GM19438 (cell line): ENCODE results near the gene FSIP1.

Source experiments
- ATAC-seq: cut with Tn5 transposase; IDR thresholded peaks from one replicate; pipeline ENCODE4 v1.9.1; 2021; ENCODE audit warnings: low read depth; ENCODE audit not compliant: unreplicated experiment

Gene FSIP1

DNA sequence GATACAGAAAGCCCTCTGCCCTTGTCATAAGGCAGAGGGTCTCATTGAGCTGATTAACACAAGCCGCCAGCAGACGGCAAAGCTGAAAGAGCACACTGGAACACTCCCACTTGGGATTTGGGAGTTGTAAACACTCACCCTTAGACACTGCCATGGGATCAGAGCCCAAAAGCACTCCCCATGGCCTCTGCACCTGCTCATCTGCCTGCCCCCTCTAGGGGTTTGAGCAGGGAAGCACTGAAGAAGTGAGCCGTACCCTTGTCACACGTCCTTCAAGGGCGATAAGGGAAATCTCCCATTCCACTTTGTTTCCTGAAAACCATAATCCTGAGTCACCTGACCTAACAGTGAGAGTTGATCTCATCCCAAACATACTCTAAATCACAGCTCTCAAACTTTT is 14.7 kb downstream of the FSIP1 start:
- no peak for ATAC-seq

DNA sequence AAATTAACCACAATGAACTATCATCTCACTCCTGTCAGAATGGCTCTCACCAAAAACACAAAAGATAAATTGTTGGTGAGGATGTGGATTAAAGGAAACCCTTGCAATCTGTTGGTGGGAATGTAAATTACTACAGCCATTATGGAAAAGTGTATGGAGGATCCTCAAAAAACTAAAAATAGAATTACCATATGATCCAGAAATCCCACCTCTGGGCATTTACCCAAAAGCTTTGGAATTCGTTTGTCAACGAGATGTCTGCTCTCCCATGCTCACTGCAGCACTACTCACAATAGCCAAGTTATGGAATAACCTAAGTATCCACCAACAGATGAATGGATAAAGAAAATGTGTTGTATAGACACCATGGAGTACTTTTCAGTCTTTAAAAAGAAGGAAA is 21.6 kb downstream of the FSIP1 start:
- ATAC-seq: no peak

DNA sequence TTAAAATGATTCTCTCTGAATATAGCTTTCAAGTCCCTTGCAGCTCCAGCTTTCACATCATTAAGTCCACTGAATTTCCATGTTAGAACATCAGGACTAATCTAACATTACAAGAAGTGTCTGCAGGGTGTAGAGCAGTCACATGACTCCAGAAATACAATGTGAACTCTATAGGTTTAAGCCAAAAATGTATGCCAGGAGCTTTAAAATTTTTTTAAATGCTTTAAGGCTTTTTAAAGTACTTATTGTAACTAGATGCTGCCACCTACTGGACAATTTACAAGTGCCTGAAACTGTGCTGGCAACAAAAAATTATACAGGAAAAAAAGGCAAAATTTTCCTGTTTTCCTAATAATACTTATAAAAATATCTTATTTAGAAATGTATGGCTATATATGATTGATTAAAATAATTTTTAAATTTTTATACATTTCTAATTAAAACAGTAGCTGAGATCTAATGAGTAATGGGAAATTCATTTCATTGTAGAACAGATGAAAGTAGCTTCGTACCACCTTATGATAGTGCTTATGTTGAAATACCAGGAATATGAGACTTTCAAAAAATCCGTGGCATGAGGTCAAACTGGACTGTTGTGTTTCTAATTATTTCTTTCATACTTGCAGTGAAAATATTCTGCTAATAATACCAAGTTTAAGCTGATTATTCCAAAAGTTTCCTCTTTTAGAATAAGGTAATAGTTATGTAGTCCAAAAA is 25.7 kb downstream of the FSIP1 start:
- no peak for ATAC-seq

DNA sequence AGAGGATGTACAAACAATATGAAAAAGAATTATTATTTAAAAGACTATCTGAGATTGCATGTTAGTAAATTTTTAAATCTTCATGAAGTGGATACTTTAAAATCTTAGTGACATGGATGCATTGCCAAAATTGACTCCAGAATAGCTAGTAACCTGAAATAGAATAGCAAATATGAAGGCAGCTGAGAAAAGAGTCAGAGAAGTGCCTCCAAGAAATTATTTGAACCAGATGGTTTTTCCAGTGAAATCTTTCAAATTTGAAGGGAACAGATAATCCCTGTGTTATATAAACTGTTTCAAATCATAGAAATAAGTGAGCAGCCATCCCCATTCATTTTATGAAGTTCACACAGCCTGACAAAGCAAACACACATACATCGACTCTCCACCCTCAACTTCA is 29.6 kb downstream of the FSIP1 start:
- no peak for ATAC-seq

DNA sequence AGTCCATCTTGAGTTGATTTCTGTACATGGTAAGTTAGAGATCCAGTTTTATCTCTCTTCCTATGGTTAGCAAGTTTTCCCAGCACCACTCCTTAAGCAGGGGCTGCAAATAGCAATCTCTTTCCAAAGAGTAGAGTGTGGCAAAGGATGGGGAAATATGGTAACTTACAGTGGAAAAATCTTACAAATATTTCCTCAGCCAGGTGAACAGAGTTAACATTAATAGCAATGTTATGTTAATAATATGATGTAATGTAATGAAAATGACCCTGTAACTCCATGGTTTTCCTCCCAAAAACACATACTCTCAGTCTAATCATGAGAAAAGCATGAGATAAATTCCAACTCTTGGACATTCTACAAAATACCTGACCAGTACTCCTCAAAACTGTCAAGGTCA is 30.4 kb downstream of the FSIP1 start:
- no peak for ATAC-seq

DNA sequence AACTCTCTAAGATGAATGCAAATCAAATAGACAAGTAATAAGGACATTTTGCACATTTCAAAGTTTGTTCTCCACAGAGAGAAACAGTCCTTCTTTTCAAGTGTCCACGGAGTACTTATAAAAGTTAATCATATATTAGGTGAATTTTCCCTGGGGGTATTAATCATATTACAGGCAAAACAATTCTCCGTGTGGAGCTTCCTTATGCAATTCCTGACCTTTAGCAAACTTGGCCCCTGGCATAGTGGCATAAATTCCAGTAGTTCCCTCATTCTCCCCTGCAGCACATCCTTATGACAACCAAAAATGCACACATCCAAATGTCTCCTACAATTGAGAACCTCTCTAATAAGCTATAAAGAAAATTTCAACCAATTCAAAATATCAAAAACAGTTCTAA is 34.4 kb downstream of the FSIP1 start:
- no peak for ATAC-seq

DNA sequence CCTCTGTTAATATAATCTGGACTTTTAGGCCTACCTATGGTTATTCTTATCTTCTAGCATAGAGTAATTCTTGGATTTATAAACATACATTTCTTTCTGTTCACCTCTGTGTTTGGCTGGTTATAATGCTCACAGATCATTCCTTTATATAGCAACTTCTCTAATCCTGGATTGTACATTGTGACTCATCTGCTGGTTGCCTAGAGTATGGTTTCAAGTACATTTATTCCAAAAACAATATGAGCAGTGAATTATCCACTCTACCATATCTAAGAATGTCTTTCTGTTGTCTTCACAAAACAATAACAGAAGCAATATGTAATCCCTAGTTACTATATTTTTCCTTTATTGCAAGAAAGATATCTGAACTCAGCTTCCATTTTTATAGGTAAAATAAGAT is 35.3 kb downstream of the FSIP1 start:
- no peak for ATAC-seq

DNA sequence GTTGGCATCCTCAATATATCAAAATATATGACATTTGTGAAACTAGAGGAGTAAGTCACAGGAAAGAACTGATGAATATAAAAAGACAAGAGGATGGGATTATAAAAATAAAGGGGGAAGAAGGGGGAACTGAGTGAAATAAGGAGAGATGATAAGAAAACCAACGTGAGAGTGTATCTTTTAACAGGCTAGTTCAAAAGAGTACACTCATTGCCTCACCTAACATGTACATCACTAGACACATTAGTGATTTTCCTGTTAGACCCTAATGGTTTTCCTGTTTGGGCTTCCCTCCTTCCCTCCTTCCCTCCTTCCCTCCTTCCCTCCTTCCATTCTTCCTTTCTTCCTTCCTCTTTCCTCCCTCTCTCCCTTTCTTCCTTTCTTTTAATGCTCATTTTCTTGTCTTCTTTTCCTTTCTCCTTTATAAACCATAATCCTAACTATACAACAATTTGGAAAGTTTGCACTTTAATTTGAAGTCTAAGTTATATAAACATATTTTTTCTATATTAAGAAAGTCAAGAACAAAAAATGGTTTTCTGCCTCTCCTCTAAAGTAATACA is 35.8 kb downstream of the FSIP1 start:
- ATAC-seq: no peak

DNA sequence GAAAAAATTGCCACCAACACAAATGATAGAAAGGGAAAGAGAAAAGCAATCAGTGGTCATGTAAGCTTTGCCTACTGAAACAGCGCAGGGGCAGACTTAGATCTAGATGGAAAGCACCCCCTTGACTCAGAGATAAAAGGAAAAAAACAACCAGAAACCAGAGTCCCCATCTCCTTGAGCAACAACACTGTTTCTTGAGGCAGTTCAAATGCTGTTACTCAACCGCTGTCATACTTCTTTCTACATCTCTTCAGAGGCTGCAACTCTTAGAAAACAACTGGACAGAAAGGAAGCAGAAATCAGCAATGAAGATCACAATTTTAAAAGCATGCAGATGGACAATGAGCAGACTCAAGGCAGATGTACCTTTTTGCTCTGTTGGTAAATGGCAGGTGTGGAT is 36.5 kb downstream of the FSIP1 start:
- ATAC-seq: no peak

DNA sequence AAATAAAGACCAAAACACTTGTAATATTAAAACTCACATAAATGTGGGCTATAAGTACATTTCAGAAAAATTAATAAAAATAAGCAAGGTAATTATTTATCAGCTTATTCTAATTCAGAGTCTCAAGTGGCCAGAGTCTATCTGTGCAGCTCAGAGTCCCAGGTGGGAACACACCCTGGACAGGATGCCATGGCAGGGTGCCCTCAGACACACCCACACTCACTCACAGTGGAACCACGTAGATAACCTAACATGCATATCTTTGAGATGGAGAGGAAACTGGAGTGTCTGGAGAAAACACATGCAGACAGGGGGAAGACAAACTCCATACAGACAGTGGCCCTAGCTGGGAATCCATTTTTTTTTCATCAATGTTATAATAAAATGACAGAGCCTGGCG is 37.2 kb downstream of the FSIP1 start:
- no peak for ATAC-seq

DNA sequence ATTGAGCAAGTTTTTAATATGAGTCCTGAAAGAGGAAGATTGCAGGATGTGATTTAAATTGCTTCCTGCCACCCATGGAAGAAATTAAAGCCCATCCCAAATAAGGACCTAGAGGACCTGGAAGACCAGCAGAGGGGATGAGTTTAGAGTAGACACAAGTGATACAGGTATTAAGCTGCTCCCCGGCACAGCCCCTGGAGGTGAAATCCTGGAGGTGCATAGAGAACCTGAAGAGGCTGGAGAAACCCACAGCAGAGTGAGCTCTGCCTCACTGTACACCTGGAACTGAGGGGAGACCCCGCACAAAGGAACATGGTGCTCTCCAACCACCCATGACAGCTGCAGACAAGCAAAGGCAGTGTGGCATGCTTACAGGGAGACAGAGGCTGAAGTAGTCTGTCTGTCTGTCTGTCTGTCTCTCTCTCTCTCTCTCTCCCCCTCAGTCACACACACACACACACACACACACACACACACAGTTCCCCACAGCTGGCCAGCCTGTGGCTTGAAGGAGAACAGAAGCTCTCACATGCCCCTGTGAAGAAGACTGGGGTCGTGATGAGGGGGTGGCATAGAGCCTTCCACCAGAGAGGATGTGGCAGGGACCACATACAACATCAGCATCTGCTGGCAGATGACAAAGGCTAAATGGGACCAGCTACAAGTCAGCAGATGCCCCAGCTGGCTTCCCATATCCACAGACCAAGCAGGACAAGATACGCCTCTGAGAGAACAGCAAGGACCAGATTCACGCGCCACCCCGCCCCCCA is 38.1 kb downstream of the FSIP1 start:
- ATAC-seq: no peak

DNA sequence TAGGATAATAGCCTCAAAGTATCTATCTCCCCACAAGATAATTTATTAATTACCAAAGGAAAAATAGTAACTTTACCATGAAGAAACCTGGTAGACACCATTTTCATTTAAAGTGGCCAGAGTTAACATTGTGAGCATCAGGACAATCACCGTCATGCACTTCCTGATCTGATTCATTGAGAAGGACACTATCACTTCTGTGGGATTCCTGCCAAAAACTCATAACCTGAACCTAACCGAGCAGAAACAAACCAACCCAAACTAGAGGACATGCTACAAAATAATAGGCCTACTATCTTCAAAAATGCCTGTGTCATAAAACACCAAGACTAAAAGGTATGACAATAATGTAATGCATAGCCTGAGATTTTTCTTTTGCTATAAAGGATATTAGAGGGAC is 39.0 kb downstream of the FSIP1 start:
- no peak for ATAC-seq

DNA sequence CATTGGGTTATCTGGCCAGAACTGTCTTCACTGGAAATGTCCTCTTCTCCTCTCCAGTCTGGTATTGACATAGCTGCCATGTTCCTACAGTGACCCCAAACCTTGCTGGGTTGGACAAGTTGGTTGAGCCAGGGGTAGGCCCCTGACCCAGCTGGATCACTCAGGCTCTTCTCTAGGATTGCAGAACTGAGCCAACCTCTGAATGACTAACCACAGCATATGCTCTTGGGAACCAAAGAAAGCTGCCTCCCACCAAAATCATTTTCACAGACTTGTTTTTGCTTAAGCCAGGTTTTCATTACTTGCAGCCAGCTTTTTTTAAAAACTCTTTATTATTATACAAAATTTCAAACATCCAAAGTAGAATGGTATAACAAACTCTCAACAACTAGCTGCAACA is 41.4 kb downstream of the FSIP1 start:
- ATAC-seq: no peak

DNA sequence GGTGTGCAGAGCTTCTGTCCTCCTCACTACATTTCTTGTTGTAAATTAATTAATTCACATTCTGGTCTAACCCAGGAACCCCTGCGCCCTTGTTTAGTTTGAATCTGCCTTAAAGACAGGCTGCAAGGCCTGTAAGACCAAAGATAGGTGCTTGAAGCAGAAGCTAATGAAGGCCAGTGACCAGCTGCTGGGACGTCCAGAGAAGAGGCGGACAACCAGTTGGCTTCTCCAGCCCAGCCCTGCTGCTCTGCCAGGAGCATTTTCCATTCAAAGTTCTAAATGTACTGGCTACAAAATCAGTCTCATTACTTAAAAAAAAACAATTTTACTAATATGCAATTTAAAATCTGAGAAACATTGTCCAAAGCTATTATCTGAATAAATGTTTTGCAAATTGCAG is 43.6 kb downstream of the FSIP1 start:
- ATAC-seq: no peak

DNA sequence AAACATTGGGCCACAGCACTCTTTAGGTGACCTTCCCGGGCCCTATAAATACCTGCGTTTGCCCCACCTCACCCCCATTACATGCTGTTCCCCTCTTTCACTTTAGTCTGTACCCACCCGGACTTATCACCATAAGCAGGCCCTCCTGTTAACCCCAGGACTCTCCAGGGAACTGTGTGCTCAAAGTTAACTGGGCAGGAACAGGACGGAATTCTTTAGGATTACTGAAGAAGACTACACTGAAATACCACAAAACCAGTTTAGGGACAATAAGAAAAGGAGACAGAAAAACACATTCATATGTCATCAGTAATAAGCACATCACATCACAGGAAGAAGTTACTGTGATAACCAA is 45.5 kb downstream of the FSIP1 start:
- ATAC-seq: no peak

DNA sequence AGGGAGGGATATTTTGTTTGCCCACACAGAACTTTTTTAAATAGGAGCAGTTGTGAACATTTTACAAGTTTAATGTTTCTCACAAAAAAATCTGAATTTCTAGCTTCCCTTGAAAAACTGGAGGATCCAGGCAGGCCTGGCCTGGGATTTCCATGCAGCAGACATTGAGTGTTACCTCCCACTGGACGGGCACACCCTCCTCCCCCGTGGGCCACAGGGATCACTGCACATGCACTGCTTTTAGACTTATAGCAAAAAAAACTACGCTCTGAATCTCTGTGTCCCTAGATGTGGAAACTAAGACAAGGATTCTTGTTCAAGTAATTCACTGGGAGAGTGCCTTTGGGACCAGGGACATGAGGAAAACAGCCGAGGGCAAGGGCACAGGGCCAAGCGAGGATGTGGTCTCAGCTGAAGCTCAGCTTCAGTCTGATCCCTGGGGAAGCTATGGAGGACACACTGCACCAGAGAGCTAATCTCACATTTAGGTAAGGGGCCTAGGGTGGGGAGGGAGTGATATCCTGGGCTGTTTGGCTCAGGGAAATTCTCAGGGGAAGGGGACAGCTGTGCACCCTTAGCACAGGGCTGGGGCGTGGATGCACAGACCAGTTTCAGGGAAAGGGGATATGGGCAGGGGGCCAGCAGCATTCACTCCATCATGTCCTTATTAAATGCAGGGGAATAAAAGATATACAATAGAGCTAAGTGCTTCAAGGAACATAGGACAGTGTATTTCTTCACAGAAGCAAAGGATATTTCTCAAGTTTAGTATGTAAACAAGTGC is 46.0 kb downstream of the FSIP1 start:
- no peak for ATAC-seq

DNA sequence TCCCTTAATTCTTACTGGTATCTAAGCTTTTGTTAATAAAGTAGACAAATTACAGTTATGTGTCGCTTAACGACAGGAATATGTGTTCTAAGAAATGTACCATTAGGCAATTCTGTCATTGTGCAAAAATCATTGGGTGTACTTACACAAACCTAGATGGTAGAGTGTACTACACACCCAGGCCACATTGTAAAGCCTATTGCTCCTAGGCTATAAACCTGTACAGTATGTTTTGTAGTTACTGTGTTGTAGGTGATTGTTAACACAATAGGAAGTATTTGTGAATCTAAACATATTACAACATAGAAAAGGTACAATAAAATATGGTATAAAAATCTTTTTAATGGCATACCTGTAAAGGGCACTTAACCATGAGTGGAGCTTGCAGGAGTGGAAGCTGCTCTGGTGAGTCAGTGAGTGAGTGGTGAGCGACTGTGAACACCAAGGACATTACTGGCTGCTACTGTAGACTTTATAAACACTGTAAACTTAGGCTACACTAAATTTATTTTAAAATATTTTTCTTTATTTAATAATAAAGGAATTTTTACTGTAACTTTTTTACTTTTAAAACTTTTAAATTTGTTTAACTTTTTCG is 47.4 kb downstream of the FSIP1 start:
- no peak for ATAC-seq

DNA sequence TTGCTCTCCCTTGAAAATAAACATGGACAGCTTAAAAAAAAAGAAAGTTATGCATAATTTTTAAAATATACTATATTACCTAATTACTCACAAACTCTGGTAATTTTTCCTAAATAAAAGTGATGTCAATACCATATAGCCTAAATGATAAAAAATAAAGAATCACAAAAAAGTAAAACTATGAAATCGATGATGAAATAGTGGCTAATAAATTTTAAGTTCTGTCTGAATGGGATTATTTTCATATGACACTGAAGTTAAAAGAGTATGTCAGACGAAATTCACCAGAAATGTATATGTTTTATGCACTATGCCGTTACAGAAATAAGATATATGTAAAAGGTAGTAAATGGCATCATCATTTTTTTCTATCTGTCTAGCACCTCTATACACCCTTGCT is 51.4 kb downstream of the FSIP1 start:
- no peak for ATAC-seq

DNA sequence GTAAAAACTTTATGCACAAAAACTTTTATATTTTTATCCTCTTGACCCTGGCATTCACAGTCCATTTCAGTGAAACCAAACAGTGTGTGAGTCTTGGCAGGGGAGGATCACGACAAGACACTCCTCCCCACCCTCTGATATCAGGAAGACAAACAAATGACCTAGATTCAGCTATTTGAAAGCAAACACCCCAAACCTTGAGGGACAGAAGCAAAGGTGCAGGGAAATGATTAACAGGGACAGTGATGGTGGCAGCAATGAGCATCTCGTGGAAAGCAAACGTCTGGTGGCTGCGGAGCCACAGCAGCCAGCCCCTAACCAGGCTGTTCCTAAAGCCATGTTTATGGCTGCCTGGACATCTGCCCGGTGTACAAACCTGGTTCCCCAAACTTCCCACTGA is 52.1 kb downstream of the FSIP1 start:
- ATAC-seq: no peak

DNA sequence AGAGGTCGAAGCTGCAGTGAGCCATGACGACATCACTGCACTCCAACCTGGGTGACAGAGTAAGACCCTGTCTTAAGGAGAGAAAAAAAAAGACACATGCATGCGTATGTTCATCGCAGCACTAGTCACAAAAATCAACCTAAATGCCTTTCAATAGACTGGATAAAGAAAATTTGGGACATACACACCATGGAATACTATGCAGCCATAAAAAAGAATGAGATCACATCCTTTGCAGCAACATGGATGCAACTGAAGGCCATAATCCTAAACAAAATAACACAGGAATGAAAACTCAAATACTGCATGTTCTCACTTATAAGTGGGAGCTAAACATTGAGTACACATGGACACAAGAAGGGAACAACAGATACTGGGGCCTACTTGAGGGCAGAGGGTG is 53.1 kb downstream of the FSIP1 start:
- ATAC-seq: no peak

DNA sequence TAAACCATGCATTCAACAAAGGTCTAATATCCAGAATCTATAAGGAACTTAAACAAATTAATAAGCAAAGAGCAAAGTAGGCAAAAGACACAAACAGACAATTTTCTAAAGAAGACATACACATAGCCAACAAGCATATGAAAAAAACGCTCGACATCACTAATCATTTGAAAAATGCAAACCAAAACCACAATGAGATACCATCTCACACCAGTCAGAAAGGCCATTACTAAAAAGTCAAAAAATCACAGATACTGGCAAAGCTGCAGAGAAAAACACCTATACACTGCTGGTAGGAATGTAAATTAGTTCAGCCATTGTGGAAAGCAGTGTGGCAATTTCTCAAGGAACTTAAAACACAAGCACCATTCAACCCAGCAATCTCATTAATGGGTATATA is 53.8 kb downstream of the FSIP1 start:
- ATAC-seq: no peak
